Neural cell (in vitro differentiated cells): ENCODE results near the gene PRKCZ. TPM values are rescaled to one million over a fixed set of nuclear protein-coding genes. Genes with fewer than 3 reads are reported as not detected.

Source experiments
- H2AFZ ChIP-seq: fragments of 200-600, 300-800 bp; sonication (generic), shearing (Covaris generic); 2 replicates; pipeline ENCODE4 v1.6.0; 2014; ENCODE audit warnings: low read depth, mild to moderate bottlenecking, antibody characterized with exemption, low read length, moderate library complexity
- H3F3A ChIP-seq: fragments of 200-600 bp; shearing (Covaris generic); 2 replicates; pipeline ENCODE4 v1.6.1; 2016; ENCODE audit warnings: mild to moderate bottlenecking, moderate library complexity, mixed read lengths, antibody characterized with exemption, low read length; ENCODE audit not compliant: insufficient read depth, poor library complexity, severe bottlenecking
- H3K27ac ChIP-seq: fragments of 200-600, 300-800 bp; sonication (generic), shearing (Covaris generic); 2 replicates; pipeline ENCODE4 v1.5.1; 2014; ENCODE audit warnings: mild to moderate bottlenecking, low read length, moderate library complexity
- H3K27me3 ChIP-seq: fragments of 300-800, 200-600 bp; sonication (generic), shearing (Covaris generic); 2 replicates; pipeline ENCODE4 v1.6.0; 2014; ENCODE audit warnings: mild to moderate bottlenecking, low read depth, low read length, moderate library complexity; ENCODE audit not compliant: insufficient read depth
- H3K36me3 ChIP-seq: fragments of 300-800, 200-600 bp; sonication (generic), shearing (Covaris generic); 2 replicates; pipeline ENCODE4 v1.5.1; 2014; ENCODE audit warnings: mild to moderate bottlenecking, antibody characterized with exemption, low read length, moderate library complexity; ENCODE audit not compliant: insufficient read depth
- H3K4me2 ChIP-seq: fragments of 300-800, 200-600 bp; sonication (generic), shearing (Covaris generic); 2 replicates; pipeline ENCODE4 v1.6.0; 2014; ENCODE audit warnings: mild to moderate bottlenecking, low read length
- H3K4me3 ChIP-seq: fragments of 300-800, 200-600 bp; sonication (generic), shearing (Covaris generic); 2 replicates; pipeline ENCODE4 v1.5.1; 2014; ENCODE audit warnings: mild to moderate bottlenecking, low read length, moderate library complexity
- H3K79me2 ChIP-seq: fragments of 200-600 bp; shearing (Covaris generic); replicated peaks from 2 replicates; pipeline ENCODE4 v1.6.0; 2014; ENCODE audit warnings: mild to moderate bottlenecking, low read length, moderate library complexity; ENCODE audit not compliant: insufficient read depth
- H3K9ac ChIP-seq: fragments of 300-800, 200-600 bp; sonication (generic), shearing (Covaris generic); 2 replicates; pipeline ENCODE4 v1.6.1; 2016; ENCODE audit warnings: mild to moderate bottlenecking, low read length, mixed read lengths
- H3K9me2 ChIP-seq: fragments of 200-600 bp; shearing (Covaris generic); 2 replicates; pipeline ENCODE4 v1.6.1; 2016; ENCODE audit warnings: mild to moderate bottlenecking, low read length, mixed read lengths; ENCODE audit not compliant: insufficient read depth
- H3K9me3 ChIP-seq: fragments of 200-600, 300-800 bp; sonication (generic), shearing (Covaris generic); 2 replicates; pipeline ENCODE4 v1.6.1; 2016; ENCODE audit warnings: mild to moderate bottlenecking, mixed run types, low read length, moderate library complexity, mixed read lengths
- H4K20me1 ChIP-seq: fragments of 200-600 bp; shearing (Covaris generic); 2 replicates; pipeline ENCODE4 v1.6.1; 2016; ENCODE audit warnings: mild to moderate bottlenecking, mixed run types; ENCODE audit not compliant: insufficient read depth
- CTCF ChIP-seq: fragments of 450-650 bp; IDR thresholded peaks from 2 replicates; pipeline ENCODE4 v1.5.1; 2014; ENCODE audit warnings: antibody characterized with exemption, mild to moderate bottlenecking, moderate library complexity; ENCODE audit not compliant: poor library complexity, severe bottlenecking
- EP300 ChIP-seq: fragments of 450-650 bp; conservative IDR thresholded peaks from 2 replicates; pipeline ENCODE4 v1.6.1; 2014; ENCODE audit warnings: antibody characterized with exemption, mild to moderate bottlenecking, moderate library complexity; ENCODE audit not compliant: poor library complexity, severe bottlenecking
- EZH2 ChIP-seq: fragments of 200-600, 300-800 bp; shearing (Covaris generic), sonication (generic); IDR thresholded peaks from 2 replicates; pipeline ENCODE4 v1.6.1; 2014; ENCODE audit warnings: antibody characterized with exemption, low read length, borderline replicate concordance, mild to moderate bottlenecking; ENCODE audit not compliant: insufficient read depth, poor library complexity, severe bottlenecking
- MXI1 ChIP-seq: fragments of 450-650 bp; conservative IDR thresholded peaks from 2 replicates; pipeline ENCODE4 v1.6.1; 2014; ENCODE audit warnings: antibody characterized with exemption, mild to moderate bottlenecking; ENCODE audit not compliant: poor library complexity, severe bottlenecking
- POLR2AphosphoS5 ChIP-seq: IDR thresholded peaks from 2 replicates; pipeline ENCODE4 v1.6.1; 2012
- RAD21 ChIP-seq: fragments of 450-650 bp; conservative IDR thresholded peaks from 2 replicates; pipeline ENCODE4 v1.6.1; 2014; ENCODE audit warnings: antibody characterized with exemption, mild to moderate bottlenecking, moderate library complexity
- REST ChIP-seq: IDR thresholded peaks from 2 replicates; pipeline ENCODE4 v1.6.1; 2012; ENCODE audit warnings: borderline replicate concordance
- SMC3 ChIP-seq: fragments of 450-650 bp; conservative IDR thresholded peaks from 2 replicates; pipeline ENCODE4 v1.6.1; 2014; ENCODE audit warnings: antibody characterized with exemption, mild to moderate bottlenecking, moderate library complexity; ENCODE audit not compliant: poor library complexity
- TAF1 ChIP-seq: IDR thresholded peaks from 2 replicates; pipeline ENCODE4 v1.6.1; 2012; ENCODE audit warnings: low read depth
- polyA plus RNA-seq: library from polyadenylated mRNA; depleted of rRNA; stranded (reverse); fragments of >200 nt; gene quantifications from 2 replicates; pipeline ENCODE4 v1.2.3, GENCODE V29; 2014

Gene PRKCZ
- polyA plus RNA-seq, 1 donor from 2014 or later, result 54.9 TPM

GRCh38 chr1:2068951-2069350 is 18.7 kb downstream of the PRKCZ start:
- Histone ChIP-seq H3K27me3 (no peaks in the 10 kb centered on the region), H3K9me3 (no peaks in the 10 kb centered on the region), H3K27ac (no peak overlapping the region), H3K4me2 (no peak overlapping the region), H3K9ac (no peak overlapping the region), H3K4me3 (no peak overlapping the region), H3K36me3 (peaks cover 3% of the 10 kb centered on the region), H3F3A (no peaks in the 10 kb centered on the region), H3K79me2 (peaks cover 3% of the 10 kb centered on the region), H4K20me1 (no peaks in the 10 kb centered on the region), H2AFZ (no peak overlapping the region), H3K9me2 (no peaks in the 10 kb centered on the region)
- TF ChIP-seq CTCF (no peak), EP300 (no peak), RAD21 (no peak), TAF1 (no peak), MXI1 (no peak), POLR2AphosphoS5 (no peak), SMC3 (no peak)

GRCh38 chr1:2070016-2070415 is 19.8 kb downstream of the PRKCZ start:
- Histone ChIP-seq H3K27me3 (no peaks in the 10 kb centered on the region), H3F3A (no peaks in the 10 kb centered on the region), H3K79me2 (peaks cover 13% of the 10 kb centered on the region), H3K9me3 (no peaks in the 10 kb centered on the region), H3K36me3 (no peaks in the 10 kb centered on the region), H2AFZ (no peak overlapping the region), H3K9me2 (no peaks in the 10 kb centered on the region), H3K27ac (no peak overlapping the region), H3K4me3 (no peak overlapping the region), H3K4me2 (no peak overlapping the region), H4K20me1 (no peaks in the 10 kb centered on the region), H3K9ac (no peak overlapping the region)
- TF ChIP-seq POLR2AphosphoS5 (no peak), EZH2 (no peak), CTCF (no peak), REST (no peak), EP300 (no peak), TAF1 (no peak), SMC3 (no peak), MXI1 (no peak)
